GM18507 (cell line): Measurements from ENCODE around the gene MAGEA10.

Experiments
- DNase-seq: peaks from one replicate; pipeline ENCODE4 v3.0.0; 2011; ENCODE audit warnings: low read depth; ENCODE audit not compliant: insufficient read length; ENCODE audit errors: extremely low spot score
- FAIRE-seq: peaks from 2 replicates; lab custom pipeline; 2011; peaks lifted over from hg19 to GRCh38; lab: Jason Lieb, UNC

MAGEA10 gene

GRCh38 chrX:152103866-152104265, 34.5 kb downstream of the MAGEA10 start:
- no peak for DNase-seq
- no peak for FAIRE-seq

DNA sequence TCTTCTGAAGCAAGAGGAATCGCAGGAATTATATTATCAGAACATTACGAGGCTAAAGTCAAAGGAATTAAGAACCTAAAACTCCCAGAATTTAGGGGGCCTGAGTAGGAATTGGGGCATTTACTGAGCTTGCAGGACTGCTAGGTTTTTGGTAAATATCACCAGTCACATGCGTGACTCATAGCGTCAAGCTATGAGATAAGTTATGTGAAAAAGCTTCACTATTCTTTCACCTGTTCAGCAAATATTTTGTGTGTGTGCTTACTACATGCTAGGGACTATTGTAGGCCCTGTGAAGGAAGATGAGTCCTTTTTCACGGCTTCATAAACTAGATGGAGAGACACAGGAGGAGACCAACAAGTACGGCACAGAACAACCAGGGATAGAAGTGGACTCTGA, 52.2 kb downstream of the MAGEA10 start:
- no peak for FAIRE-seq
- DNase-seq = no peak
